CD4-positive, alpha-beta T cell treated with Interleukin-15 for 4 hours (primary cell): ENCODE results near the gene CENPX.

Source experiments
- DNase-seq: peaks from one replicate; pipeline ENCODE4 v3.0.0-alpha.2; 2020; ENCODE audit warnings: low spot score

The CENPX gene

DNA sequence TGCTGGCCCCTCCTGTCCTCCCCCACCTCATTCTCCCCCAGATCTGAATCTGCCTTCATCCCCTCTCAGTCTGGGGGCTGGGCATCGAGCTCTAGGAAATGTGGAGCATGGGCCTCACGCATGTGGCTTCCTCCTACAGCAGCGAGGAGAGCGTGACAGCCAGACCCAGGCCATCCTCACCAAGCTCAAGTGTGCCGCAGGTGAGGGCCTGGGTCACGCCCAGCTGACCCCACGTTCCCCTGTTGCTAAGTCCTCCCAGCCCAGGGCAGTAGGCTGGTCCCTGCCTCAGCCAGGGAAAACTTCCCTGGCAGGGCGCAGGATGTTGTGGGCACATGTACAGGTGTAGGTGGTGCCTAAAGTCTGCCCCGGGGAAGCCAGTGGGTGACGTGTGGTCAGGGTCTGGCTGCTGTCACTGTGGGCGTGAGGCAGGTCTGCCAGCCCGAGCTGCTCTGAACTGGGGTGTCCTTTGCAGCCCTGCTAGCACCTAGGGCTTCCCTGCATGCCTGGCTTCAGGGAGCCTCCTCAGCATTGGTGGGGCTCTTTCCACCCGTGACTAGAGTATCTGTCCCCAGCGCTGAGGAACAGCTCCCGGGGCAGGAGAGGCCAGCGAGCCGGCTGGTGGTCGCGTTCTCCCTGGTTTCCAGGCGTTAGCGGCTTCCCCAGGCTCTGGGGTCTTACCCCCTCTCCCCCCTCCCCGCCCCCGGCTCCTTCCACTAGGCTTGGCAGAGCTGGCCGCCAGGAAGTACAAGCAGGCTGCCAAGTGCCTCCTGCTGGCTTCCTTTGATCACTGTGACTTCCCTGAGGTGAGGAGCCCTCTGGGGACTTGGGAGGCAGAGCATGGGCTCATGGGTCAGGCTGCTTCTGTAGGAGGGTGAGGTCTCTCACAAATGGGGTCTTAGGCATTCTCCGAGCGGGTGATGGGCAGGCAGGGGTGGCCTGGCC lies 32.6 kb upstream of the CENPX start:
- no peak for DNase-seq

DNA sequence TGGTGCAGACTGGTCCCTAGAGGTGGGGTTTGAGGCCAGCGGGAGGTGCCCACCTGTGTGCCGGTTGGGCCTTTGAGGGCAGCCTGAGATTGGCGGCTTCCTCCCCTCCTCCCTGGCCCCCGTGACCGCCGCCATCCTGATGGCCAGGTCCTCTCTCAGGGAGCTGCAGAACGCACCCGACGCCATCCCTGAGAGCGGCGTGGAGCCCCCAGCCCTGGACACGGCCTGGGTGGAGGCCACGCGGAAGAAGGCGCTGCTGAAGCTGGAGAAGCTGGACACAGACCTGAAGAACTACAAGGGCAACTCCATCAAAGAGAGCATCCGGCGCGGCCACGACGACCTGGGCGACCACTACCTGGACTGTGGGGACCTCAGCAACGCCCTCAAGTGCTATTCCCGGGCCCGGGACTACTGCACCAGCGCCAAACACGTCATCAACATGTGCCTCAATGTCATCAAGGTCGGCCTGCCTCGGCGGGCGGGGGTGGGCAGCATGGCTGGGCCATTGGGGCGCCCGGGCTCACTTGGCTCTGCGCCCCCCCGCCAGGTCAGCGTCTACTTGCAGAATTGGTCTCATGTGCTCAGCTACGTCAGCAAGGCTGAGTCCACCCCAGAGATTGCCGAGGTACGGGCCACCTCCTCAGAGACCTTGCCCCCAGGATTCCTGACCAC lies 31.8 kb upstream of the CENPX start:
- DNase-seq, result no peak

DNA sequence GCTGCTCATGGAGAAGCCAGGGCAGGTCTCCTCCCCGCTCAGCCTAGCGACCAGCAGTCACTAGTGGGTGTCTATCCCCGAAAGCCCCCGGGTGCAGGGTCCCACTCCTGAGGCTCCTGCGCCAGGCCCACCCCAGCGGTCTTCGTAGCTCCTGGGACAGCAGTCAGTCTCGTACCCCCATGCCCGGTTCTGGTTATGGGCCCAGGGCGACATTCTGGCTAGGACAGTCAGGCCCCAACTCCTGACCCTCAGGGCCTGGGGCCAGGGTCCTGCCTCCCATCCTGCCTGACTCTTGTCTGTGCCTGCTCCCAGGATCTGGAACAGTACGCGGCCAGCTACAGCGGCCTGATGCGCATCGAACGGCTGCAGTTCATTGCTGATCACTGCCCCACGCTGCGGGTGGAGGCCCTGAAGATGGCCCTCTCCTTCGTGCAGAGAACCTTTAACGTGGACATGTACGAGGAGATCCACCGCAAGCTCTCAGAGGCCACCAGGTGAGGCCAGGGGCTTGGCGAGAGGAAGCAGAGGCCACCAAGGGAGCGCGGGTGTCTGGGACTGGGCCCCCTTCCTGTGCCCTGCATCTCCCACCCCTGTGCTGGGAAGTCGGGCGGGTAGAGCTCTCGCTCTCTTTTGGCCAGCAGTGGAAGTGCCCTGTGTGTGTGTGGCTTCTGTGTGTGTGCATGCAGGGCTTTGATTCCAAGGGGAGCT lies 31.0 kb upstream of the CENPX start:
- DNase-seq, result no peak

DNA sequence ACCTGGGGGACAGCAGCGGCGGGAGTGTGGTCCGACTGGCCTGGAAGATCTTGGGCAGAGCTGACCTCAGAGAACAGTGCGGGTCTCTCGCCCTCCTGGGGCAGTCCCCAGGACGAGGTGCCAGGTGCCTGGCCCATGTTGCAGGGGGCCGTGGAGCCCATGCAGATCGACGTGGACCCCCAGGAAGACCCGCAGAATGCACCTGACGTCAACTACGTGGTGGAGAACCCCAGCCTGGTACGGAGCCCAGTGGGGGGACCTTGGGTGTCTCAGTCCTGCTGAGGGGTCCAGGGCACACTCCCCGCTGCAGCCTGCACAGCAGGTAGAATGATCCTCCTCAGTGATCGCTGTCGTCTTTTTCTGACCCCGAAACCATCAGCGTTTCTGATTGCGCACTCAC lies 30.5 kb upstream of the CENPX start:
- DNase-seq, result no peak

DNA sequence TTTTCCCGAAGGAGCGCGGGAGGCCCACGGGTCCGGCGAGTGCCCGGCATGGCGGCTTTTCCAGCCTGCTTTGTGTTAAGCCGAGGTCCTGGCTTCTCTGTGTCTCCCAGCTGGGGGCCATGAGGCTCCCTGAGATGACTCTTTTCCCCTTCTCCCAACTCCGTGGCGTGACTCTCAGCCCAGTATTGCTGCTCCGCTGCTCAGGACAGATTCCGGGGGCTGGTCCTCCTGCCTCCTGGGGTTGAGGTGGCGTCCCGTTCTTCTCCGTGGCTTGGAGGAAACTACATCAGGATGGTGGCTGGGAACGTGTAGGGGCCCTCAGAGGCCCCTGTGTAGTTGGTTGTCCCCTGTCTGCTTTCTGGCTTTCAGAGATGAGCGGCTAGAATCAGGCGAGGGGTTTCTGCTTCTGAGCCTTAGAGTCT lies 30.0 kb upstream of the CENPX start:
- no peak for DNase-seq

DNA sequence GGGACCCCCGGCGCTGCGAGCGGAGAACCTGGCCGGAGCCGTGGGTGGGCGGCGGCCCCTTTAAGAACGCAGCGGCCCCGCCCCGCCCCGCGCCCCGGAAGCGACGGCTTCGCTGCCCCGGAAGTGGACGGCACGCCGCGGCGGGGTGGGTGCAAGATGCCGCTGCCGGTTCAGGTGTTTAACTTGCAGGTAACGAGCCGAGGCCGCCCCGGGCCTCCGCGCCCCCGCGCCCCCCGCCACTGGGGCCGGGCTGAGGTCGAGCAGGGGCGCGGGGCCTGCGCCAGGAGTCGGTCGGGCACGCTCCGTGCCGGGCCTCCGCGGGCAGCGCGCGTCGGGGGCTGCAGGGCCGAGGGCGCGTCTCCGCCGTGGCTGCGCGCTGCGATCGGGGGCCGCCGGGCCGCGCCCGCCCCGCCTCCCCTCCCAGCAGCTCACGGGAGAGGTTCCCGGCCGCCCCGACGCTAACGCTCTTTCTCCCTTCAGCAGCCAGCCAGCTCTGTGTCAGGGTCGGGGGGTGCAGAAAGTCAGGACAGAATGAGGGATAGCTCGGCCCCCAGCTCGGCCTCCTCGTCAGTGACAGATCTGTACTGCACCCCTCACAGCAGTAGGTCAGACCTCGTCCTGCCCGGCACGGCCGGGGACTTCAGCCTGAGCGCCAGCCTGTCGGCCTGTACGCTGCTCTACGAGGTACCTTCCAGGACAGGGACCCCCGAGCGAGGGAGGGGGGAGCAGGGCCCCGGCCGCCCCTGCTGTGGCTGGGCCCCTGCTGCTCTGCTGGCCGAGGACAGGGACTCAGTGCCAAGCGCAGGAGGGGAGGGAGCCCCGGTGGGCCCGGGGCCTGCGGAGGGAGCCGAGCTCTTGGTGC lies 29.3 kb upstream of the CENPX start, which contains the start of the genes GPS1 and RFNG:
GPS1 (plus strand) TSS at position 123 of the 862 bp plus-strand sequence; CDS start at position 157, 34 bp downstream.
RFNG (minus strand) TSS at position 36 of the 862 bp plus-strand sequence. CDS start 45 bp downstream, outside the sequence.
- DNase-seq, result peak; percentile 76

DNA sequence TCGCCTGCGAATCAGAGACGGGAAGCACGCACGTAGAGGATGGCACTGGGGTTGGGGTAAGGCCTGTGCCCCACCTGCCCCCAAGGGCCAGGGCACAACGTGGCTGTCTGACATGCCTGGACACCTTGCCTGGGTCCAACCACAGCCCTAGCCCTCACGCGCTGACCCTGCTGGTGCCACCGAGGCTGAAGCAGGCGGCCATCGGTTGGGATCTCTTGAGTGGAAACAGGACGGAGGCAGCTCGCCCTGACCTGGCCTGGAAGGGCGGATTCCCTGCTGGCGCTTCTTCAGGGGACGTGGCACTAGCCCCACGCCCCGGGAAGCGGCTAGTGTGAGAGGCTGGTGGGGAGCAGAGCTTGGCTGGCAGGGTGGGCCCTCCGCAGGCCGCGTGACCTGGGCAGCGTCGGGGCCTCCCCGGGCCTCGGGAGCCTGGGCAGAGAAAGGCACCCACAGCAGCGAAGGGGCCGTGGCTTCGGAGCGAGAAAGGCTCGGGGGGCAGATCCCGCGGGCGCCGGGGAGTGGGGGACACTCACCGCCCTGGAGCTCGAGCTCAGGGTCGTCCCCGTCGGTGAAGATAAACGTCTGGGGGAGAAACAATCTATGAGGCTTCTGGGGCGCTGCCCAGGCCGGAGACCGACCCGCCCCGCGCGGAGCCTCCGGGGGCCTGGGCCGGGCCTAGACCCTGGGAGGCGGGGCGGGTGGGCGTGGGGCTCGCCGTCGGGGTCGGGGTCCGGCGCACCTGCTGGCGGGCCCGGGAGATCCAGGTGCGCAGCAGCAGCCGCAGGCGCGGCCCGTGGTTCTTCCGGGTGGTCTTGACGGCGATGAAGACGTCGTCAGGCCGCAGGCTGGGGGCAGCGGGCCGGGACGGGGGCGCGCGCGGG lies 28.3 kb upstream of the CENPX start:
- DNase-seq, result no peak

DNA sequence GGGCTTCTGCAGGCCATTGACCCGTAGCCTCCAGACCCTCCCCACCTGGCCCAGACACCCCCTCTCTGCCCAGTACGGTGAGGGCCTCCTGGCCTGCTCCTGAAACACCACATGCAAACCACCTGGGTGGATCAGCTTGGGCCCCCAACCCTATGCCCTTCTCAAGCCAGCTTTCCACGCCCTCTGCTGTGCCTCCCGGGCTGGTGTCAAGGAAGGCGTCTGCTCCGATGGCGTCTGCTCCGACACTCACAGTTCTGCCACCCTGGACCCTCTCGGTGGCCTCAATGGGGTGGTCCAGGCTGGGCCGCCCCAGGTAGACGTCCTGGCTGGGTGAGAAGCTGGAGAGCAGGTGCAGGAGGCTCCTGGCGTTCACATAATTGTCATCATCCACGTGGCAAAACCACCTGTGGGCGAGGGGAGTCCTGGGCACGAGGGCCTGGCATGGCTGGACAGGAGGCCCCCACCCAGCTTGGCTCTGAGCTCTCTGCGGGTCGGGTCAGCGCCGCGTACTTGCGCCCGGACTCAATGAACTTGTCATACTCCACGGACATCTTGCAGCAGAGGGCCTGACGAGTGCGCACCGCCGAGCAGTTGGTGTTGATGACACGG lies 27.6 kb upstream of the CENPX start:
- DNase-seq, result no peak

DNA sequence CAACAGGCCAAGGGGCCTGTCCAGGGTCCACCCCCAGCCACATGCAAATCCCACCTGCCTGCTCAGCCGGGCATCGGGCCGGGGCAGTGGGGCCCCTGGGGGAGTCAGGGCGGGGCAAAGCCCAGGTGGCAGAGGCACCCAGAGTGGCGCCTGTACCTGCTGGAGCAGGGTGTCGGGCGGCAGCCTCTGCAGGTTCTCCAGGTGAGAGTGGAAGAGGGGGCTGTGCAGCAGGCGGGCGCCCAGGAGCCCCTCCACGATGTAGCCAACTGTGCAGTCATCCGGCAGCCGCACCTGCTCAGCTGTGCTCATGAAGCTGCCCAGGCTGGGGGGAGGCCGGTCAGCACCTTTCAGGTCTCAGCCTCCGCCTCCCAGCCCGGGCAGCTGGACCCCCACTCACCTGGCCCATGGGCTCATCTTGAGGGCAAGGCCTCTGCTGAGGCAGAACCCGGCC lies 26.9 kb upstream of the CENPX start:
- no peak for DNase-seq

DNA sequence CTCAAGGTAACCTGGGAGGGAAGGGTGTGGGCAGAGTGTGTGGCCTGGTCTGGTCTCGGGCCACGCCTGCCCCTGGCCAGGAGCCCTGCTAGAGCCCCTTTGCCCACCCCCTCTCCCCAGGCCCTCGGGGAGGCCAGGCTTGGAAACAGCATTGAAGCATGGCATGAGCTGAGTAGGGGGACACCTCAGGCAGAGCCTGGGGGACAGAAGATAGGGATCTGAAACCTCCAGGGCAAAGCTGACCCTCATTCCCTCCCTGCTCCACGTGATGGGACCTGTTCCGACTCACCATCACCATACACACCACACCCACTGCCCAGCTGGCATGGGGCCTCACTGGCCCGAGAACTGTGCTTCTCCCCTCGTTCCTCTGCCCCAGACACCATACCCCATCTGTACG lies 26.4 kb upstream of the CENPX start:
- no peak for DNase-seq

DNA sequence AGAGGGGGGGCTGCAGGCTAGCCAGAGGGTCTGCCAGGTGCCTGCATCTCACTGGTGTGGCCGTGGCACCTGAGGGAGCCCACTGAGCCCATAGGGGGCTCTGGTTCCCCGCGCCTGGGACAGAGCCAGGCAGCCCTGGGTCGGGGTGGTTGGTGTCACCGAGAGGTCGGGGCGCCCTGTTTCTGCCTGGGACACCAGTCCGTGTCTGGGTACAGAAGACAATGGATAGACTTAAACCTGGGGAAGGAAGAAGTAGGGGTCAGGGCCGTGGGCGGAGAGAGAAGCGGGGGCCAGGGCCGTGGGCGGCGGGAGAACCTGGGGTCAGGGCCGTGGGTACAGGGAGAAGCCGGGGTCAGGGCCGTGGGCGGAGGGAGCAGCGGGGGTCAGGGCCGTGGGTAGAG lies 25.9 kb upstream of the CENPX start:
- no peak for DNase-seq

DNA sequence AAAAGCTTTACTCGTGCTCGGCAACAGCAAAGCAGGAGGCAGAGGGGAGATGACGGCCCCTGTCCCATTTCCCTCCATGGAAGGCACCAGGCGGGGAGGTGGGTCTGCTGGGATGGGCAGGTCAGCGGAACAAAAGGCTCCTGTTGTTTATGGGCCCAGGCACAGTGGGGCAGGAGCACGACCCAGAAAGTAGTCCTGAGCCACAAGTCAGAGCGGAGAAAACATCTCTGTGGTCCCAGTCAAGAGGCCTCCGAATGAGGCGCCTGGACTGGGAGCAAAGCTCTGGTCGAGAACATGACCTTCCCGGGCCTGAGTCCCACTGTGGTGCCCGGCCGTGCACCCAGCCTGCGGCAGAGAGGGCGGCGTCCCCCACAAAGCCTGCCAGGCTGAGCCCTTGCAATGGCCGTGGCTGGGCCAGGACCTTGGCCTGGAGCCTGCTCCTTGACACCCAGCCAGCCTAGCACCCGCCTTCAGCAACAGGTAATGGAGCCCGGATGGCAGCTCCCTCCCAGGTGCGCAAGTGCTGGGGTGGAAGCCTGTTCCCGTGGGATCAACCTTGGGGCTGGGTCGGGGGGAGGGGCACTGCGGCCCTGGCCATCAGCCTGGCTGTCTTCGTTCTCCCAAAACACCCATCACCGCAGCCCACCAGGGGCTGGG lies 25.4 kb upstream of the CENPX start:
- DNase-seq, result no peak

DNA sequence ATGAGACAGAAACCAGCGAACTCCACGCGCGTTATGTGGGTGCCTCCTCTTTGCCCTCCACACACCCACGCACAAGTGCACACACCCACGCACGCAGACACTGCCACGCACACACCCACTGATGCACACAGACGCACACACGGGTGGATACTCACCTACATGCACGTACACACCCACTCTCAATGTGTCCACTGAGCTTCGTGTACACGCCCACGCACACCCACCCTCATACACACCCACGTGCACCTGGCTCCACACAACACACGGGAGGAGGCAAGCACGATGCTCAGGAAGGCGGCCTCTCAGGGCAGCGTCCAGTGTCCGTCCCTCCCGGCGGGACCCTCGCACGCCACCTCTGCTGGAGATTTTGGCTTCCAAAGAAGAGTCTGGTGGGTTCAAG lies 24.7 kb upstream of the CENPX start:
- no peak for DNase-seq

DNA sequence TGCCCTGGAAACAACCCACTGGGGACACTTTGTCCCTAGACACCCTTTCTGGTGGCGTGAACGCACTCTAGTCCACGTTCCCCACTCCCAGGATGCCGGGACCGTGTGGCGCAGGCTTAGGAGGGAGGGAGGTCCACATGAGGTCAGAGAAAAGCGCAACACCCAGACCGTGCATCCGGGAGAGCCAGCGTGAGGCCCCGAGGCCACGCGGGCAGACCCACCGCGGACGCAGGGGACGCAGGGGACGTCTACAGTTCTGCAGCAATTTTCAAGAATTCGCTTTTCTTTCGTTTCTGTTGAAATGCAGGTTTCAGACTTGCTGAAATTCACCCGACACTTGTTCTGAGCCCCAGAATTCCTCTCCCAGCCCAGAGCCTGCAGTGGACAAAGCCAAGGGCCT lies 24.2 kb upstream of the CENPX start:
- DNase-seq, result no peak

DNA sequence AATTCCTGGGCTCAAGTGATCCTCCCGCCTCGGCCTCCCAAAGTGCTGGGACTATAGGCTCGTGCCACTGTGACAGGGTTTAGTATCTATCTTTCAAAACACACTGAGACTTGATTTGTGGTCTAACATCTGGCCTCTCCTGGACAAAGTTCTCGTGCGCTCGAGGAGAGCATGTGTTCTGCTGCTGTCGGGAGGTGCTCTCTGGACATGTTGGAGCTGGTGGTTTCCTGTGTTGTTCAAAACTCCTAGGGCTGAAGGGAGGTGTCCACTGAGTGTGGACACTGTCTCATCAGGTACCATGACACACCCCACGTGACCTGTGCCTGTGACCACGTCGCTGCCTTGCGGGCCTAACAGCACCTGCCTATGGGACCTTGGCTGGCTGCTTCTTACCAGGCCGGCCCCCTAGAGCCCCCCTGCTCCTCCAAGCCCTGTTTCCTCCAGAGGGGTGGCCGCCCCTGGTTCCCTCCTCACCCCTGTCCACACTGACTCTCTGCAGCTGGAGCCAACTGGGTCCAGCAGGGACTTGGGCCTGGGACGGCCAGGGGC lies 23.3 kb upstream of the CENPX start:
- DNase-seq, result no peak

DNA sequence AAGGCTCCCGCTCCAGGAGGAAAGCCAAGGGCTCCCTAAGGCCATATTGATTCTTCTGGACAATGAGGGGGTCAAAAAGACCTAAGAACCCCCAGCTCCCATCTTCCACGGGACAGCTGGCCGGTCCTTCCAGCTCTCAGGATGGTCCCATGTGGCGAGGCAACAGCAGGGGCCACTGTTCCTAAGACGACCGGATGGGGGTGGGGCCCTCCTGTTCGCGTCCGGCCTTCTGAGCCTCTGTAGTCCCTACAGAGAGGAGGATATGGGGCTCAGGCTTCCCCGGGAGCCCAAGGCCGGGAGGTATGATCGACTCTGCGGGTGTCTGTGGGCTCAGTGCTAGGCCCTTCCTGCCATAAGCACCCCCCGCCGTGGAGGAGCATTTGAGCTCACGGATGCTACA lies 20.8 kb upstream of the CENPX start:
- no peak for DNase-seq

DNA sequence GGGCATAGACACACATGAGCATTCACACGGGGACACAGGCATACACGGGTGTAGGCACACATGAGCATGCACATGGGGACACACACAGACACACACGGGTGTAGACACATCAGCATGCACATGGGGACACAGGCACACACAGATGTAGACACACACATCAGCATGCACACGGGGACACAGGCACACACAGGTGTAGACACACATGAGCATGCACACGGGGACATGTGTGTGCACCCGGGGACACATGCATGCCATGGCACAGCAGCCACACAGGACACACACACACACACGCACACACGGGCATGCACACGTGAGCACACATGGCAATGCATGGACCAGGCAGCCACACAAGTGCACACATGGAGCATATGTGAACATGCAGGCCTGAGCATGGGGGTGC lies 20.0 kb upstream of the CENPX start:
- DNase-seq, result no peak

DNA sequence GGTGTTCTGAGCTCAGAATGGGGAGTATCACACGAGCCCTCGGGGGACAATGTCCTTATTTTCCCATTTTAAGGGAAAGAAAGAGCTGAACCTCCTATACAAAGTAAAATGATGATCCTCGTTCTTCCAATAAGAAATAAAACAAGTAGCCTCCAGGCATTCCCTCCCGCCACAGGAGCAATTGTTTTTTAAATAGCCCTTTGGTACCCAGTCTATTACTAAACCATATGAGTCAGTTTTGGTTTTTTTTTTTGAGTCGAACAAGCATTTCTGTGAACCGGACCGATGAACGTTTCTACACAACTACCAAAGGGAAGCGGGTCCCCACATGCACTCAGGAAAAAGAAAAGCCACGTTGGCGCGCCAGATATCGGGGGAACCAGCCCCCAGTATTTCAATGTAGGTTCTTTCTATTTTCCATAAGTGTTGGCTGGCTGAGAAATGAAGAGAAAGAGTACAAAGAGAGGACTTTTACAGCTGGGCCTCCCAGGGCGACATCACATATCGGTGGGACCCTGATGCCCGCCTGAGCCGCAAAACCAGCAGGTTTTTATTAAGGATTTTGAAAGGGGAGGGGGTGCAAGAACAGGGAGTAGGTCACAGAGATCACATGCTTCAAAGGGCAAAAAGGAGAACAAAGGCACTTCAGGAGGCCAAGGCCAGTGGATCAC lies 18.6 kb upstream of the CENPX start:
- no peak for DNase-seq
